Inferior parietal cortex (tissue), 1 donor: Measurements from ENCODE around the gene CNTROB.
A peak's percentile ranks its signal among the peaks of the same experiment; 100 is the strongest.
"Not testable (repeated sequence)": the region's sequence is repeated elsewhere in the genome, so short reads cannot be mapped to it uniquely, and the experiment has no call there.

ENCODE experiments used
- DNase-seq: peaks from one replicate; pipeline ENCODE4 v3.0.0-alpha.2; 2016; ENCODE audit errors: extremely low spot score

The CNTROB gene

DNA sequence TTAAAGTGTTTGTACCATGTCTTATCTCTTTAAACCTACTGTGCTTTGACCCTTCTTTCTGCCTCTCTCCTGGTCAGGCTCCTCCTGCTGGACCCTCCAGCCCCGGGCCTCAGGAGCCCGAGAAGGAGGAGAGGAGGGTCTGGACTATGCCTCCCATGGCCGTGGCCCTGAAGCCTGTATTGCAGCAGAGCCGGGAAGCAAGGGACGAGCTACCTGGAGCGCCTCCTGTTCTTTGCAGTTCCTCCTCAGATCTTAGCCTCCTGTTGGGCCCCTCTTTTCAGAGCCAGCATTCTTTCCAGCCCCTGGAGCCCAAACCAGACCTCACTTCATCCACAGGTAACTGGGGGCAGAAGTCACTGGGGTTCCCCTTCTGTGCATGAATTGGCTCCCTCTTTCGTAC lies 13.6 kb downstream of the CNTROB start:
- no peak for DNase-seq

DNA sequence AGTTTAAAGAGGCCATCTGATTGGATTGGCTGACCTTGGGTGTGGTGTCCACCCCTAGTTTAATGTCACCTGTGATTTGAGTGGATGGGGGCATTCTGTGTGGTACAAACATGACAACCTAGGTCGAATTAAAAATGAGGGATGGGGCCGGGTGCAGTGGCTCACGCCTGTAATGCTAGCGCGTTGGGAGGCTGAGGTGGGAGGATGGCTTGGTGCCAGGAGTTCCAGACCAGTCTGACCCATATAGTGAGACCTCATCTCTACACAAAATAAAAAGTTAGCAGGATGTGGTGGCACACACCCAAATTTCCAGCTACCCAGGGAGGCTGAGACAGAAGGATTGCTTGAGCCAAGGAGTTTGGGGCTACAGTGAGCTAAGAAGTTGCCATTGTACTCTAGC lies 14.4 kb downstream of the CNTROB start:
- no peak for DNase-seq

DNA sequence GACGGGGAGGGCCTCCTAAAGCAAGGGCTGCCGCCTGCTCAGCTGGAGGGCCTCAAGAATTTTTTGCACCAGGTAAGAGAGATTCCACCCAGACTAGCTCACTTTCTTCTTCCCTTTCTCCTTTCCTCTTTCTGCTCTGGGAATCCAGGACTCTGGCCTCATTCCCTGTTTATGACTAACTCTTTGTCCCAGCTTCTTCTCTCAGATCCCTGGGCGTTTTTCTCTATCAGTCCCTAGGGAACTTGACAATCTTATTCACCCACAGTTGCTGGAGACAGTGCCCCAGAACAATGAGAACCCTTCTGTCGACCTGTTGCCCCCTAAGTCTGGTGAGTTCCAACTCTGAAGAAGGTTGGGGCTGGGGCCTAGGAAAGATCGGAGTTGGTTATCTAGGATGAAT lies 15.6 kb downstream of the CNTROB start:
- no peak for DNase-seq

DNA sequence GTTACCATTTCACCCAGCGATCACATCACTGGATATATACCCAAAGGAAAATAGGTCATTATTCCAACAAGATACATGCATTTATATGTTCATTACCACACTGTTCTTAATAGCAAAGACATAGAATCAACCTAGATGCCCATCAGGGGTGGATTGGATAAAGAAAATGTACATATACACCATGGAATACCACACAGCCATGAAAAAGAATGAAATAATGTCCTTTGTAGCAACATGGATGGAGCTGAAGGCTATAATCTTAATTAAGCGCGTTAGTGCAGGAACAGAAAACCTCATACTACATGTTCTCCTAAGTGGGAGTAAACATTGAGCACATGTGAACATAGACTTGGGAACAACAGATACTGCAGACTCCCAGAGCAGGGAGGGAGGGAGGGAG lies 18.6 kb downstream of the CNTROB start:
- no peak for DNase-seq

DNA sequence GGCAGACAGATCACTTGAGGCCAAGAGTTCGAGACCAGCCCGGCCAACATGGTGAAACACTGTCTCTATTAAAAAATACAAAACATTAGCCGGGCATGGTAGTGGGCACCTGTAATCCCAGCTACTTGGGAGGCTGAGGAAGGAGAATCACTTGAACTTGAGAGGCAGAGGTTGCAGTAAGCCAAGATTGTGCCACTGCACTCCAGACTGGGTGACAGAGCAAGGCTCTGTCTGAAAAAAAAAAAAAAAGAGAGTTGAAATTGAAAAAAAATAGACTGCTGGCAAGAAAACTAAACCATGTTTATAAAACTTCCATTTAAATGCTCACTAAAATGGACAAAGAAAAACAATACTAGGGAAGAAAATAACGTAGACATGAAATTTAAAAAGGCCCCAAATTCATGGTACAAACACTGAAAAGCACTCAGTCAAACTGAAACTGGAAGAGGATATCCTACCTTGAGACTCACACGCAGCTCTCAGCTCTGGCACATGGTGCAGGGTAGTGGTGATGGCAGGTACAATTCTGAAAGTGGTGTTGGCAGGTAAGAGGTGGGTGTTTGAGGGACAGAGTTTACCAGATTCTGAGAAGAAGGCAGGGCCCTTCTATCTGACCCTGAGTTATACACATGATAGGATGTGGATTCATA lies 19.3 kb downstream of the CNTROB start:
- no peak for DNase-seq

DNA sequence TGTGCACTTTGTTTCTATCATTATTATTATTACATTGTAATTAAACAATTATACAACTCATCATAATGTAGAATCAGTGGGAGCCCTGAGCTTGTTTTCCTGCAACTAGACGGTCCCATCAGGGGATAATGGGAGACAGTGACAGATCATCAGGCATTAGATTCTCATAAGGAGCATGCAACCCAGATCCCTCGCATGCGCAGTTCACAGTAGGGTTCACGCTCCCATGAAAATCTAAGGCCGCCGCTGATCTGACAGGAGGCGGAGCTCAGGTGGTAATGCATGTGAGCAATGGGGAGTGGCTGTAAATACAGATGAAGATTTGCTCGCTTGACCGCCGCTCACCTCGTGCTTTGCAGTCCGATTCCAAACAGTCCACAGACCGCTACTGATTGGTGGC lies 21.3 kb downstream of the CNTROB start:
- not testable (repeated sequence) for DNase-seq

DNA sequence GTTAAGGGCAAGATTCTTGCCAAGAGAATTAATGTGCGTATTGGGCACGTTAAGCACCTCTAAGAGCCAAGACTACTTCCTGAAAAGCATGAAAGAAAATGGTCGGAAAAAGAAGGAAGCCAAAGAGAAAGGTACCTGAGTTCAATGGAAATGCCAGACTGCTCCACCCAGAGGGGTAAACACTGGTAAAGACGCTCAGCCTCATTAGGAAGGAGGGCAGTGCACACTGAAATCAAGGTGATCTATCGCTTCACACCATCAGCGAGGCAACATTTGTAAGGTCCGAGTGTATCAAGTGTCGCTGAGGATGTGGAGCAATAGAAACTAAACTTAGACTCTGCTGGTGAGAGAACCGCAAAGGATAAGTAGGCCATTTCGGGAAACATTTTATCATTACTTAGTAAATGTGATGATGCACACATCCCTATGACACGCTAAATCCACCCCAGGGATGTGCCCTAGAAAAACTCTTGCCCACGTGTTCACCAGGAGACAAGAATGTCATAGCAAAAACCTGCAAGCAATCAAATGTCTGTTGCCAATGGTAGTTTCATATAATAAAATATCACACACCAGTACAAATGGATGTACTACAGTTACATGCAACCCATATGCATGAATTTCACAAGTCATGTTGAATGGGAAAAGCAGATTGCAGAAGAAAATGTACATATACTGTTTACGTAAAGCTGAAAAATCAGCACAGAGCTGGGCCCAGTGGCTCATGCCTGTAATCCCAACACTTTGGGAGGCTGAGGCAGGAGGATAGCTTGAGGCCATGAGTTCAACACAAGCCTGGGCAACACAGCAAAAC lies 23.6 kb downstream of the CNTROB start:
- DNase-seq, result no peak

DNA sequence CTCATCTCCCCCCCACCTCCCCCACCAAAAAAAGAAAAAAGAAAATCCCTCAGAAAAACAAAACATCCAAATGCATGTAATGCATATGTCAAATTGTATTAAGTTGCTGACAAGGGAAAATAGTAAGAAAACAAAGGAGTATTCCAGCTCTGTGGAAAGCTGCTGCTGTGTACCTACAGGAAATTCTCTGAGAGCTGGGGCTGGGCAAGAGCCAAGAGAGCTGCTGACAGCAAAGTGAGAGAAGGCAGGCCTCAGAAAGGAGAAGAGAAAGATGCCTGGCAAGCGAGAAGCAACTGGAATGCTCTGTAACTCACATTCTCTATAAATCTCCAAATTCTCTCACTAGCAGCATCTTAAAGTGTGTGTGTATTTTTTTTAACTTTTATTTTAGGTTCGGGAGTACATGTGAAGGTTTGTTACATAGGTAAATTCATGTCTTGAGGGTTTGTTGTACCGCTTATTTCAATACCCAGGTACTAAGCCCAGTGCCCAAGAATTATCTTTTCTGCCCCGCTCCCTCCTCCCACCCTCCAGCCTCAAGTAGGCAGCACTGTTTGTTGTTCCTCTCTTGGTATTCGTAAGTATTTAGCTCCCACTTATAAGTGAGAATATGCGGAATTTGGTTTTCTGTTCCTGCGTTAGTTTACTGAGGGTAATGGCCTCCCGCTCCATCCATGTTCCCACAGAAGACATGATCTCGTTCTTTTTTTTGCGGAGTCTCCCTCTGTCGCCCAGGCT lies 24.4 kb downstream of the CNTROB start:
- DNase-seq, result no peak

DNA sequence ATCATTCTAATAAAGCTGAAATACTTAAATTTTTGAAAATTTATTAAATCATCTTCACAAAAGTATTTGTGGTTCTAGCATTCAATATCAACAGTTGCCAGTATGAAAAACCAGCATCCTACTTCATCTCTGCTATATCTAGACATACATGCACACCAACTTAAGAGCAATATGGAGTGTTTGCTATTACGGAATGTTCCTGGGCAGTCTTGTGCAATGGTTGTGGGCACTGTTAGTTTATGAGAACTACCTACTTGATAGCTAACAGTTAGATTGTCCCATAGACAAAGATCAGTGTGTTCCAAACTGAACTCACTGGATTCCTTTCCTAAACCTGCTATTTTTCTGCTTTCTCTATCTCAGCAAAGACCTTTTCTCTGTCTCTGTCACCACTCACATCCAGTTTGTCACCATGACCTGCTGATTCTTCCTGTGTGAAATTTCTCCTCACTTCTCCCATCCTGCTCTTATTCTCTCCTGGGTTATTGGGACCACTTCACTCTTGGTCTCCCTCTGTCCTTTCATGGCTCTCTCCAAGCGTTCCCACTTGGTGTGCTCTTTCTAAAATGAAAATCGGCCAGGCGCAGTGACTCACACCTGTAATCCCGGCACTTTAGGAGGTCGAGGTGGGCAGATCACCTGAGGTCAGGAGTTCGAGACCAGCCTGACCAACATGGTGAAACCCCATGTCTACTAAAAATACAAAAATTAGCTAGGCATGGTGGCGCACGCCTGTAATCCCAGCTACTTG lies 27.7 kb downstream of the CNTROB start:
- DNase-seq, result no peak

DNA sequence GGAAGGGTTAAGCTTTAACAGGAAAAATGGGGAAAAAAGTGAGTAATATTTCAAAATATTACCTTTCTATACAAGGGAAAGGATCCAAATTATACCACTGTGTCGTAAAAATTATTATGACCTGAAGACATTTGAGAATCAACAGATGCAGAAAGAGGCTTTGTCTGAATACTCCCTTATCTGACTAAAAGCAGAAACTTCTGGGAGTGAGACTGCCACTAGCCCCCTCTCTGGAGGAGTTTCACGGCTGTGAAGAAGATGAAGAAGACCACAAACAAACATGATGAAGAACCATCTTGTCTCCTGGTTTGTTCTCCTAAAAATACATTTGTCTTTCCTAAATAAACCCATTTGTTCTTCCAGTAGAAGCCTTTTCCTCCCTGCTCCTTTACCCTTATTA lies 29.4 kb downstream of the CNTROB start:
- no peak for DNase-seq

DNA sequence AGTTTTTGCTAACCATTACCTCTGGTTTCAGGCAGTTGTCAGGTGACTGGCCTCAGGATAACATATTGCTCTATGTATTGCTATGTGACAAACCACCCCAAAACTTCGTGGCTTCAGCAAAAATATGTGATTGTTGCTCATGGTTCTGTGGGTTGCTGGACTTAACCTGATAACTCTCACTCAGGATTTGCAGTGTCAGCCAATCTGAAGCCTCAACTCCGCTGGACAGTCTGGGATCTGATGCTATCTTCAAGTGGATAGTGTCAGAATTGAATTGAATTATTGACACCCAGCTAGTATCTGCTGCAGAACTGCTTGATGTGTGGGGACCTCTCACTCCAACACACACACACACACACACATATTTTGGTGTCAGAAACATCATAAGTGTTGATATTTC lies 35.7 kb downstream of the CNTROB start:
- DNase-seq, result no peak

DNA sequence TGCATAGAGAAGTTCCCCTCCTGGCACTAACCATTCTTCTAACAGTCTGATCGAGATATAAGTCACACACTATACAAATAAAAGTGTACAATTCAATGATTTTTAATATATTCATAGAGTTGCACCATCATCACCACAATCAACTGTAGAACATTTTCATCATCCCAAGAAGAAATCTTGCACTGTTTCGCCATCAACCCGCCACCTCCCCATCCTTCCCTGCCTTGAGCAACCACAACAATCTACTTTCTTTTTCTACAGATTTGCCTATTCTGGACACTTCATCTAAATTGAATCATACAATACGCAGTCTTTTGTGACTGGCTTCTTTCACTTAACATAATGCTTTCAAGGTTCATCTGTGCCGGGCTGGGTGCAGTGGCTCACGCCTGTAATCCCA lies 37.4 kb downstream of the CNTROB start:
- no peak for DNase-seq

DNA sequence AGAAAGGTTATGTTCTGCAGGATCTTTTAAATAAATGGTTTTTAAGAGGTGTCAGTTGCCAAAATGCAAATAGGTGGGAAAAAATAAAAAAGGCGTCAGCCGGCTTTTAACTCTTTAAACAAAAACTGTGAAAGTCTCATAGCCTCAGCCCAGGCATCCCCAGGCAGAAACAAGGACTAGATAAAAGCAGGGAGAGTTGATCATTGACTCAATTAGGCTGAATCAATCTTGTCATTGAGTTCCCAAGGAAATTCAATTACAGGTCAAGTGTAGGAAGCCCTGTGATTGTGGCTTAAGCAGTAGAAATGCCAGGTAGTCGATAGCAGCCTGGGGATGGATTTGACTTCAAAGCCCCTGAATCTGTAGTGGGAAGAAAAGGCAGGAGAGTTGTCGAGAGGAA lies 39.6 kb downstream of the CNTROB start:
- no peak for DNase-seq

DNA sequence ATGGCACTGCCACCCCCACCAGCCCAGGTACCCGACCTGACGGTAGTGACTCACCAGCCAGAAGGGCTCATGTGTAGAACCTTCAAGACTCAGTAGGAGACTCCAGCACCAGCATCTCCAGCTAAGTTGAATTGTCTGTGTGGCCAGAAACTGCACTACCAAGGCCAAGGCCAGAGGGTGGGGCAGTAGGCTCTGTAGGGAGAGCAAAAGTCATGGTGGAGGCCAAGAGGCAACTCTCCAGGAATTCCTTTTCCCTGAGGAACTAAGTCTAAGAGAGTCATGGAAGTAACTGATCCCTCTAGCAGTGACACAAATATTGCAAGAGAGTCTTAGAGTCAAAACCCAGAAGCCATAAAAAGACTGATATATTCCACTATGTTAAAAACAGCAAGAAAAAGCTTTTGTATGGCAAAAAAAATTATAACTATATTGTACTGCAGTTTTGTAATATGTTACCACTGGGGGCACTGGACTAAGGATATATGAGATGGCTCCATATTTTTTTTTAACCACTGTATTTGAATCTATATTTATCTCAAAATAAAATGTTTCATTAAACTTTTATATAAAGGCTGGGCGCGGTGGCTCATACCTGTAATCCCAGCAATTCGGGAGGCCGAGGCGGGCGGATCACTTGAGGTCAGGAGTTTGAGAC lies 40.3 kb downstream of the CNTROB start:
- DNase-seq, result no peak

DNA sequence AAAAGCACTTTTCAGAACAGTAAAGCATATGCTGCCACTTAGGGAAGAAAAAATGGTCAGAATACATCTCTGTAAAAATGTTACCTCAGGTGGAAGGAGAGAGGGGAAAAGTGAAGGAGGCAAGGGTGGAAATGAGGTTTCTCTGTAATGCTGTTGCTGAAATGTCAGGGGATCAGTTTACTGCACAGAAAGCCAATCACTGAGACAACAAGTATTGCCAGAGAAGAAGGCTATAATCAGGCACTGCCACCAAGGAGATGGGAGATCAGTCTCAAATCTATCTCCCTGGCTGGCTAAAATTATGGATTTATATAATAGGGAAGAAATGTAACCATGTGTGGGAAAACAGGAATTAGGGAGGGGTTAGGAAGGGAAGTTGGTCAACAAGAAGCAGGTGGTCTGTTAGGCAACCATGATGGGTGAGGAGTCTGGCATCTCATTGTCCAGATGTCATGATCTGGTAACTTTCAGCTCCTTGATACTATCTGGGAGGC lies 42.7 kb downstream of the CNTROB start:
- DNase-seq, result no peak

DNA sequence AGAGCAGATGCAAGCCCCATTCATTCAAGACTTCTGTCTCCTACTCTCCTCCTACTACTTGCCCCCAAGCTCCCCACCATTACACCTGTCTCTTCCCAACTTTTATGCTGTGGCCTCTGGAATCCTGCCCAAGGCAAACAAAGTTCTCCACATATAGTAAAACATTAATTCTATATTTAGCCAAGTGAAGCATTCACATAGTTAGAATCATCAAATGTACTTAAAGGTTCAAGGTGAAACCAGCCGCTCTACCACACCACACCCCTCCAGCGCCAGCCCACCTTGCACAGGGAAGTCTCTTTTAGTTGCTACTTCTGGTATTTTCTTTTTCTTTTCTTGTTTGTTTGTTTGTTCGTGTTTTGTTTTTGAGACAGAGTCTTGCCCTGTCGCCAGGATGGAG lies 45.0 kb downstream of the CNTROB start:
- DNase-seq, result no peak

DNA sequence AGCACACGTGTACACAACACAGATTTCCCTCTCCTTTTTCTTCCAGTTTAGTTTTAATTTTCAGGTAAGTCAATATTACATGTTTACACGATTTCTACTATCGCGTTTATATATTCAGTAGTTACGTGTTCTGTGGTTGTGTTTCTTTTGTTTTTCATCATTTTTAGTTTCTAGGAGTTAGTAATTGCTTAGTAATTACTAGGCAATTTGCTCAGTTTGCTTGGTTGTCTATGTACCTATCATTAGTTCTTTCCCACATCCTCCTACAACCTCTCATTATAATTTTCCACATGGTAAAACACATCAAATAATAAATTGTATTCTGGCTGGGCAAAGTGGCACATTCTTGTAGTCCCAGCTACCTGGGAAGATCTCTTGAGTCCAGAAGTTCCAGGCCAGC lies 45.8 kb downstream of the CNTROB start:
- DNase-seq, result no peak

DNA sequence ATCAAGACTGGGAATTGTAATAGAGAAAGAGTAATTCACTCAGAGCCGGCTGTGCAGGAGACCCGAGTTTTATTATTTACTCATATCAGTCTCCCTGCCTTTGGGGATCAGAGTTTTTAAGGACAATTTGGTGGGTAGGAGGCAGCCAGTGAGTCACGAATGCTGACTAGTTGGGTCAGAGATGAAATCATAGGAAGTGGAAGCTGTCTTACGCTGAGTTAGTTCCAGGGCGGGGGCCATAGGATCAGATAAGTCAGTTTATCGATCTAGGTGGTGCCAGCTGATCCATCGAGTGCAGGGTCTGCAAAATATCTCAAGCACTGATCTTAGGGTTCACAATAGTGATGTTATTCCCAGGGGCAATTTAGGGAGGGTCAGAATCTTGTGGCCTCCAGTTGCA lies 50.2 kb downstream of the CNTROB start:
- DNase-seq, result no peak

DNA sequence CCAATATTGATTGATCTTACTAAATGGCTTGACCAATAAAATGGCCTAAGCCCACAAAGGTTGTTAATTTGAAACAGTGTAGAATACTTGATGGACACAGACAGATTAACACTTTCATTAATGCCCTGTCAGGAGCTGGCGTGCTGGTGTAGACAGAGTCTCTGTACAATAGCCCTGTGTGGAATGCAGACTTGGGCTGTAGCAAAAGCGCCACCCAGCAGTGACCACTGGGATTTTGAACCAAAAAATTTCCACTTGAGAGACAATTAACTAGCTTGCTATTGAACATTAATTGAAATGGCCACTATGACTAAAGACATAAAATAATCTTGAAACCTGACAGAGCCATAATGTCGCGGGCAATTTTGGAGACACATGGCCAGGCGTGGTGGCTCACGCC lies 50.7 kb downstream of the CNTROB start:
- DNase-seq, result no peak

DNA sequence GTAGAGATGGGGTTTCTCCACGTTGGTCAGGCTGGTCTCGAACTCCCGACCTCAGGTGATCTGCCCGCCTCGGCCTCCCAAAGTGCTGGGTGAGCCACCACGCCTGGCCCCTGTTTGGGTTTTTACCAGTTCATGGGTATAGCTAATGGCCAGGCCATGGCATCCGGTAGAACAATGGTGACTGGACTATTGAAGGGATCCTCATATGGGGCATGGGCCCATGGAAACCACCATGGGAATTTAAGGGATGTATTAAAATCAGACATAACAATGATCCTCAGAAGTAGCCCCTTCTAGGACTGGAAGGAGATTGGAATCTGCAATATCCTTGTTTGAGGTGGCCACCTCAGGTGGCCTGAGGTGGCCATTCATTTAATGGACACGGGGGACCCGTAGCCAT lies 52.9 kb downstream of the CNTROB start:
- no peak for DNase-seq

DNA sequence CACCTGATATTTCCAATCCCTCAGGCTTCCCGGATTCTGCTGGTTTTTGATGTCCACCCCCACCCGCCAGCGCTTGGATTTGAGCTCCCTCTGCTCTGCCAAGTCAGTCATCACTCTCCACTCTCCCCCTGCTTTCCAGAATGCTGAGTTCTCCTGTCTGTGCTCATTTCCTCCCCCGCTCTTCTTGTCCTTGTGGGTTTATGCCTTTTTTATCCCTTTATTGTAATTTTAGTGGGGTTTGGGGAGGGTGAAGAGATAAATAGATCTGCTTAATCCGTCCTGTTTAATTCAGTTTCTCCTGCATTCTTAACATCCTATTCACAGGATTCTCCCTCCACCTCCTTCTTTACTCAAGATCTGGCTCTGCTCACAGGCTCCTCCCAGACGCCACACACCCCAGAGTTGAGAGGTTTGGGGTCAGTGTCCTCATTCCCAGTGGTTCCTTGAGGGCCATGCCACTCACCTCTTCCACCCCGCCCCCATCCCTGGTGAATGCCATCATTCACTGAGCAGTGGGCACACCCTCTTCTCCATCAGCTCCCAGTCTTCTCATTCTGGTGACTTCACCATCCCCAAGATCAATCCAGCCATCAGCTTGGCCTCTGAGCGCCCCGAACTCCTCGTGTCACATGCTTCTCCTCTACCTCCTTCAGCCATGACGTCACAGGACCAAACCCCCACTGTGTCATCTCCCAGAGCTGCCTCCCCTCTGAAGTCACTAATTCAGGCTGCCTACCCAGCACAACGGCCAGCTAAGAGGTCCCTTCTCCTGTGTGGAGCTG lies 55.3 kb downstream of the CNTROB start:
- DNase-seq, result peak; percentile 29
